ENCODE results near the gene IGHMBP2. TPM values are rescaled to one million over a fixed set of nuclear protein-coding genes. Genes with fewer than 3 reads are reported as not detected.

Gene IGHMBP2
- total and polyA plus RNA-seq, 9 of the 15 experiments (the other 6 are each of a cell fraction or from before 2014, with no cell fraction given): 1.6 to 24.8 (median 14.5) TPM

- Histone ChIP-seq H3K36me3 (ENCODE audit: control insufficient read depth, insufficient read depth, low read length) (peaks cover 94% of the 10 kb centered on the region; the same call in 2 of the 3 replicates), H4K20me1 (replicated peaks; ENCODE audit: control insufficient read depth, insufficient read depth, low read length) (peaks cover 11% of the 10 kb centered on the region), H3K4me1 (replicated peaks in 1 of 2; ENCODE audit: control insufficient read depth in 2 of 2, insufficient read depth in 2 of 2, low read length in 2 of 2) (peaks cover 3 to 6% of the 10 kb centered on the region in 2 experiments; a peak in 4 of 5 replicates), H3K27me3 (ENCODE audit: control insufficient read depth in 2 of 2, insufficient read depth in 2 of 2, low read length in 2 of 2) (no peaks in the 10 kb centered on the region), H3K4me3 (no peak overlapping the region), H3K9ac (ENCODE audit: insufficient read depth in 1 of 2, low read depth in 2 of 2, low read length in 2 of 2) (no peak overlapping the region), H3K4me2 (ENCODE audit: insufficient read depth, low read length) (no peak overlapping the region), H3K79me2 (ENCODE audit: control insufficient read depth, insufficient read depth, low read length) (peaks cover 23% of the 10 kb centered on the region), H3K9me3 (replicated peaks; ENCODE audit: control insufficient read depth, insufficient read depth, low read depth, low read length) (no peaks in the 10 kb centered on the region), H2AFZ (ENCODE audit: low read depth, low read length) (no peak overlapping the region), H3K27ac (ENCODE audit: extremely low read depth, low read depth, low read length) (no peak overlapping the region), H3K9me1 (ENCODE audit: control insufficient read depth, insufficient read depth, low read length) (no peaks in the 10 kb centered on the region)
- DNase-seq (ENCODE audit: extremely low read depth in 1 of 4, low spot score in 3 of 4) (no peak), FAIRE-seq (no peak), ATAC-seq (no peak)
- in situ Hi-C loops (cut with MboI) (no loop called here), intact Hi-C loops (cut with micrococcal nuclease) (no loop called here)
- TF ChIP-seq POLR2G (IDR thresholded peaks at IDR 0.05; ENCODE audit: low read depth, low read length) (peak; percentile 61), RBFOX2 (IDR thresholded peaks at IDR 0.05; ENCODE audit: low read depth, low read length) (peak; percentile 62), ZNF3 (CRISPR knock-in tag; IDR thresholded peaks at IDR 0.05) (no peak)
- ChIA-PET POLR2A (no interaction called here), CTCF (ENCODE audit: low intra/inter-chr PET ratio) (no interaction called here)
- 91% methylated on average over 21 of the region's 23 CpGs for WGBS (ENCODE audit: insufficient coverage, low coverage, missing lambda C conversion rate)
- BruUV-seq (replicated peaks): no TSS peak
Observed at GRCh38 chr11:68896171-68896959, 7.3 kb upstream of the IGHMBP2 start.

DNA sequence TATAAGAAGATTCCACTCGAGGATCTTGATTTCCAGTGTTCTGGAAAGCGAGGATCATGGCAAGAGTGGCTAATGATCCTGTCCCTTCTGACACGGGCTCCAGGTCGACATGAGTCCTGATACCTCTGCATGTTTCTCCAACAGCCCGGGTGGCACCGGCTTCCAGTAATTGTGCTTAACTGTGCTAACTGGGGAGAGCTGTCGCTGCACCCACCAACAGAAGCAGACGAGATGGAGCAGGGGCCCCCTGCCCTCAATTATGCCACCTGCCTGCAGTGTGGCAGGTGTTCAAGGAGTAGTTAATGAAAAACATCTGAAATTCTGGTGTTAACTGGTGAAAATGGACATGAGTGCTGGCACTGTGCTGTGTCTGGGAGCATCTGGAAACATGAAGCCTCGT is 6.2 kb upstream of the IGHMBP2 start:
- H2AFZ ChIP-seq (ENCODE audit: low read depth, low read length): no peak overlapping the region
- CTCF ChIA-PET (ENCODE audit: low intra/inter-chr PET ratio): no interaction called here
- peaks cover 14% of the 10 kb centered on the region for H4K20me1 ChIP-seq (replicated peaks; ENCODE audit: control insufficient read depth, insufficient read depth, low read length)
- H3K4me1 ChIP-seq (replicated peaks in 1 of 2; ENCODE audit: control insufficient read depth in 2 of 2, insufficient read depth in 2 of 2, low read length in 2 of 2): peaks cover 9% of the 10 kb centered on the region in 2 experiments; a peak in 3 of 5 replicates
- WGBS (ENCODE audit: insufficient coverage, low coverage, missing lambda C conversion rate): 97% methylated on average over 9 of the region's 9 CpGs
- POLR2A ChIA-PET: interaction anchor here (0.6 kb wide), 1 partner anchor 45 kb away, joined by 3 read pairs; no protein-coding TSS in a partner anchor
- H3K4me2 ChIP-seq (ENCODE audit: insufficient read depth, low read length): no peak overlapping the region
- H3K27me3 ChIP-seq (ENCODE audit: control insufficient read depth in 2 of 2, insufficient read depth in 2 of 2, low read length in 2 of 2): no peaks in the 10 kb centered on the region
- no peak for DNase-seq (ENCODE audit: extremely low read depth in 1 of 4, low spot score in 3 of 4)
- BruUV-seq (replicated peaks): no TSS peak
- in situ Hi-C loops (cut with MboI) (no loop called here), intact Hi-C loops (cut with micrococcal nuclease) (no loop called here)
- H3K79me2 ChIP-seq (ENCODE audit: control insufficient read depth, insufficient read depth, low read length): peaks cover 34% of the 10 kb centered on the region
- TF ChIP-seq ZKSCAN8 (CRISPR knock-in tag; IDR thresholded peaks at IDR 0.05) (no peak), ARNT (IDR thresholded peaks at IDR 0.05) (no peak)
- no peak for FAIRE-seq
- H3K36me3 ChIP-seq (ENCODE audit: control insufficient read depth, insufficient read depth, low read length): peaks cover 98% of the 10 kb centered on the region
- H3K27ac ChIP-seq (ENCODE audit: extremely low read depth, low read depth, low read length): no peak overlapping the region
- no peak overlapping the region for H3K4me3 ChIP-seq
- ATAC-seq: no peak
- no peak overlapping the region for H3K9ac ChIP-seq (ENCODE audit: insufficient read depth in 1 of 2, low read depth in 2 of 2, low read length in 2 of 2)
- H3K9me1 ChIP-seq (ENCODE audit: control insufficient read depth, insufficient read depth, low read length): no peaks in the 10 kb centered on the region
- H3K9me3 ChIP-seq (replicated peaks; ENCODE audit: control insufficient read depth, insufficient read depth, low read depth, low read length): no peaks in the 10 kb centered on the region
